Esophagus squamous epithelium (tissue), 4 donors: ENCODE results near the gene AFF4.

Source experiments
- CTCF ChIP-seq, 6 experiments: fragments of 450-650 bp in 4 of 6; fragments of 200-600 bp in 2 of 6; sonication (generic) in 2 of 6; IDR thresholded peaks; one replicate each; pipeline ENCODE4 v1.5.1; 2016 to 2019; ENCODE audit warnings: antibody characterized with exemption in 6 of 6, mild to moderate bottlenecking in 4 of 6, moderate library complexity in 4 of 6
- POLR2A ChIP-seq, 4 donors: fragments of 450-650 bp; IDR thresholded peaks; one replicate each; pipeline ENCODE4 v1.6.1; 2017; ENCODE audit warnings: antibody characterized with exemption in 4 of 4, mild to moderate bottlenecking in 4 of 4, moderate library complexity in 3 of 4

- TF ChIP-seq CTCF (IDR thresholded peaks at IDR 0.05) (no peak), POLR2A (IDR thresholded peaks at IDR 0.05) (no peak)
Observed at GRCh38 chr5:132876020-132876759, 87.2 kb downstream of the AFF4 start.
